Thyroid gland (tissue), 4 donors: Measurements from ENCODE around the gene NCDN.

Experiments used
- CTCF ChIP-seq, 6 experiments: fragments of 200-600 bp in 3 of 6; fragments of 450-650 bp in 3 of 6; sonication (generic) in 3 of 6; IDR thresholded peaks; one replicate each; pipeline ENCODE4 v1.5.1; 2016 to 2019; ENCODE audit warnings: antibody characterized with exemption in 6 of 6, mild to moderate bottlenecking in 2 of 6, inconsistent platforms in 1 of 6, moderate library complexity in 1 of 6
- POLR2A ChIP-seq, 2 donors: fragments of 450-650 bp; IDR thresholded peaks; one replicate each; pipeline ENCODE4 v1.6.1; 2017; ENCODE audit warnings: antibody characterized with exemption in 2 of 2, mild to moderate bottlenecking in 2 of 2, moderate library complexity in 1 of 2

GRCh38 chr1:35511305-35511704 is 46.3 kb upstream of the NCDN start:
- TF ChIP-seq CTCF (IDR thresholded peaks at IDR 0.05) (no peak), POLR2A (IDR thresholded peaks at IDR 0.05) (no peak)
